Measurements from ENCODE around the gene CCL8.

The CCL8 gene

GRCh38 chr17:34319039-34319483, at the start of gene CCL8:
CCL8 (plus strand) TSS chr17:34319435; CDS start chr17:34319502, 67 bp downstream.
- no peak for DNase-seq

GRCh38 chr17:34269969-34270368, 49.3 kb upstream of the CCL8 start, which contains the start of gene CCL7:
CCL7 (plus strand) TSS chr17:34270221; CDS start chr17:34270291, 70 bp downstream.
- DNase-seq, result no peak

GRCh38 chr17:34275881-34276280, 43.4 kb upstream of the CCL8 start:
- DNase-seq, result no peak

GRCh38 chr17:34276826-34277225, 42.4 kb upstream of the CCL8 start:
- DNase-seq, result no peak

- DNase-seq, result no peak
These were observed 35.7 kb upstream of the CCL8 start for GRCh38 chr17:34283571-34283970.

- DNase-seq, result no peak
These were observed 33.9 kb upstream of the CCL8 start, which contains the start of gene CCL11 for GRCh38 chr17:34285286-34285792. CCL11 (plus strand) TSS chr17:34285742; CDS start chr17:34285809, 67 bp downstream.

GRCh38 chr17:34287875-34288274, 31.4 kb upstream of the CCL8 start:
- no peak for DNase-seq

GRCh38 chr17:34290586-34290985, 28.6 kb upstream of the CCL8 start:
- no peak for DNase-seq

- no peak for DNase-seq
These were observed 27.4 kb upstream of the CCL8 start for GRCh38 chr17:34291721-34292348.

- no peak for DNase-seq
These were observed 20.2 kb upstream of the CCL8 start for GRCh38 chr17:34299027-34299426.

GRCh38 chr17:34299956-34300577, 19.2 kb upstream of the CCL8 start:
- no peak for DNase-seq

GRCh38 chr17:34300652-34301370, 18.4 kb upstream of the CCL8 start:
- no peak for DNase-seq

GRCh38 chr17:34301986-34302385, 17.2 kb upstream of the CCL8 start:
- DNase-seq, result no peak

- DNase-seq, result no peak
These were observed 16.6 kb upstream of the CCL8 start for GRCh38 chr17:34302636-34303035.

- DNase-seq, result no peak
These were observed 15.6 kb upstream of the CCL8 start for GRCh38 chr17:34303606-34304005.

GRCh38 chr17:34305061-34305460, 14.2 kb upstream of the CCL8 start:
- no peak for DNase-seq

- DNase-seq, result no peak
These were observed 13.6 kb upstream of the CCL8 start for GRCh38 chr17:34305606-34306005.

- DNase-seq, result no peak
These were observed 12.8 kb upstream of the CCL8 start for GRCh38 chr17:34306466-34306865.

GRCh38 chr17:34307110-34307509, 12.1 kb upstream of the CCL8 start:
- no peak for DNase-seq

GRCh38 chr17:34308371-34308770, 10.9 kb upstream of the CCL8 start:
- no peak for DNase-seq

GRCh38 chr17:34311291-34311690, 7.9 kb upstream of the CCL8 start:
- no peak for DNase-seq

GRCh38 chr17:34312080-34312479, 7.2 kb upstream of the CCL8 start:
- DNase-seq, result no peak

- DNase-seq, result no peak
These were observed 6.1 kb upstream of the CCL8 start for GRCh38 chr17:34313164-34313563.

GRCh38 chr17:34314279-34314678, 5.0 kb upstream of the CCL8 start:
- DNase-seq, result no peak

Measured in NCI-H187 treated with DMSO at 0.1 percent for 48 hours (cell line).